ENCODE results near the gene RAB11FIP3. TPM values are rescaled to one million over a fixed set of nuclear protein-coding genes. Genes with fewer than 3 reads are reported as not detected.

The RAB11FIP3 gene
- total RNA-seq, 1 donor from 2014 or later = 27.4 TPM

DNA sequence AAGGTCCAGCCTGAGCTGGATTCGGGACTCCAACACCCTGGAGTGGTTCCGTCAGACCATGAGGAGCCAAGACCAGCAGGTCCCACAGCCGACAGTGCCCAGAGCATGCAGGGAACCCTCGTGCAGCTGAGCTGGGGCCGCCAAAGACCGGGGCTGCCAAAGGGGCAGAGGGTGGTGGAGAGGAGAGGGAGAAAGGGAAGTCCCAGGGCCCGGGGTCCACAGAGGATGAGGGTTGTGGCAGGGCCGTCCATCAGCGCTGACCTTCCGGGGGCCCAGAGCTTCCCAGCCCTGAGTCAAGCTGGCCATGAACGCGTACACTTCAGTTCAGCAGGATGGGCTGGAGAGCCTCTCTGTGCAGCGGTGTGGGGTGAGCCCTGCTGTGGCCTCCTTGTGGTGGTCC, 95.4 kb downstream of the RAB11FIP3 start:
- no peak overlapping the region for H3K27ac ChIP-seq (replicated peaks)
- no peaks in the 10 kb centered on the region for H3K27me3 ChIP-seq (ENCODE audit: low read depth)
- peaks cover 39% of the 10 kb centered on the region for H3K36me3 ChIP-seq
- no peak for DNase-seq
- intact Hi-C loops (cut with micrococcal nuclease) = no loop called here
- no peaks in the 10 kb centered on the region for H3K9me3 ChIP-seq (replicated peaks)
- TF ChIP-seq, protein P1, sequence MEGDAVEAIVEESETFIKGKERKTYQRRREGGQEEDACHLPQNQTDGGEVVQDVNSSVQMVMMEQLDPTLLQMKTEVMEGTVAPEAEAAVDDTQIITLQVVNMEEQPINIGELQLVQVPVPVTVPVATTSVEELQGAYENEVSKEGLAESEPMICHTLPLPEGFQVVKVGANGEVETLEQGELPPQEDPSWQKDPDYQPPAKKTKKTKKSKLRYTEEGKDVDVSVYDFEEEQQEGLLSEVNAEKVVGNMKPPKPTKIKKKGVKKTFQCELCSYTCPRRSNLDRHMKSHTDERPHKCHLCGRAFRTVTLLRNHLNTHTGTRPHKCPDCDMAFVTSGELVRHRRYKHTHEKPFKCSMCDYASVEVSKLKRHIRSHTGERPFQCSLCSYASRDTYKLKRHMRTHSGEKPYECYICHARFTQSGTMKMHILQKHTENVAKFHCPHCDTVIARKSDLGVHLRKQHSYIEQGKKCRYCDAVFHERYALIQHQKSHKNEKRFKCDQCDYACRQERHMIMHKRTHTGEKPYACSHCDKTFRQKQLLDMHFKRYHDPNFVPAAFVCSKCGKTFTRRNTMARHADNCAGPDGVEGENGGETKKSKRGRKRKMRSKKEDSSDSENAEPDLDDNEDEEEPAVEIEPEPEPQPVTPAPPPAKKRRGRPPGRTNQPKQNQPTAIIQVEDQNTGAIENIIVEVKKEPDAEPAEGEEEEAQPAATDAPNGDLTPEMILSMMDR (IDR thresholded peaks at IDR 0.05; ENCODE audit: borderline replicate concordance) = no peak
- peaks cover 19% of the 10 kb centered on the region for H3K4me1 ChIP-seq
- H3K4me3 ChIP-seq = no peak overlapping the region

DNA sequence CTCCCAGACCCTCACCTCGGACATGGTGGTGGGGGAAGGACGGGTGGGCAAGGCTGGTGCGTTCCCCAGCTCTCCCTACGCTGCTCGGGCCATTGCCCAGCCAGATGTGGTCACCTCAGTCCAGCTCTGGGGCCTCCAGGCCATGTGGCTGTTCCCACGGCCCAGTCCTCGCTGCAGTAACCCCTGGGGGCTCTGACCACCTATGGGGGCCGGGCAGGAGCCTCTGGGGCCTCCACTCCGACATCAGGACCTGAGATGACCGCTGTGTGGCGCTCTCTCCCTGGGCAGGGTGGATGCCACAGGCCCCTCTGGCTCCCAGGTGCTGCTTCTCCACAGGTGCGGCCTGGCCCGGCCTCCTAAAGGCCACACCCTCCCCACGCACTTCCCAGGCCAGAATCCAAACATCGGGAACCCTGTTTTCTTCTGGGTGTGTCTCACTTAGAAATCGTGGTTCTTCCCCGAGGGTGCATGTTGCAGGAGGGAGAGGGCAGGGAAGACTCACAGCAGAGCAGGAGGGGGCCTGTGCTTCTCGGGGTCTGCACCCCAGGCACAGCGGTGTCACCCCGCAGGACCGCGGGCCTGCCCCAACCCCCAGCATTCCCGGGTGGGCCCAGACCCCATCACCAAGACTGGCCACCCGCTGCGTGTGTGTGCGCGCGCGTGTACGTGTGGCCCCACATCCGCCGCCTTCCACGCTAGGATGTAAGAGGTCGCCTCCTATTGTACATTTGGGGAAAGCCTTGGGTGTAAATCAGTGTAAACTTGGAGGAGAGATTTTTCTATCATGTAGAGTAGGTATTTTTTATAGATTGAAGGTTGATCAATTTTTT, 96.1 kb downstream of the RAB11FIP3 start:
- H3K9me3 ChIP-seq (replicated peaks) = no peaks in the 10 kb centered on the region
- no peak for DNase-seq
- H3K4me1 ChIP-seq = peaks cover 26% of the 10 kb centered on the region
- H3K27ac ChIP-seq (replicated peaks) = no peak overlapping the region
- H3K27me3 ChIP-seq (ENCODE audit: low read depth) = no peaks in the 10 kb centered on the region
- peaks cover 32% of the 10 kb centered on the region for H3K36me3 ChIP-seq
- TF ChIP-seq, protein P1 (IDR thresholded peaks at IDR 0.05; ENCODE audit: borderline replicate concordance) = no peak
- no peak overlapping the region for H3K4me3 ChIP-seq
- intact Hi-C loops (cut with micrococcal nuclease) = no loop called here

DNA sequence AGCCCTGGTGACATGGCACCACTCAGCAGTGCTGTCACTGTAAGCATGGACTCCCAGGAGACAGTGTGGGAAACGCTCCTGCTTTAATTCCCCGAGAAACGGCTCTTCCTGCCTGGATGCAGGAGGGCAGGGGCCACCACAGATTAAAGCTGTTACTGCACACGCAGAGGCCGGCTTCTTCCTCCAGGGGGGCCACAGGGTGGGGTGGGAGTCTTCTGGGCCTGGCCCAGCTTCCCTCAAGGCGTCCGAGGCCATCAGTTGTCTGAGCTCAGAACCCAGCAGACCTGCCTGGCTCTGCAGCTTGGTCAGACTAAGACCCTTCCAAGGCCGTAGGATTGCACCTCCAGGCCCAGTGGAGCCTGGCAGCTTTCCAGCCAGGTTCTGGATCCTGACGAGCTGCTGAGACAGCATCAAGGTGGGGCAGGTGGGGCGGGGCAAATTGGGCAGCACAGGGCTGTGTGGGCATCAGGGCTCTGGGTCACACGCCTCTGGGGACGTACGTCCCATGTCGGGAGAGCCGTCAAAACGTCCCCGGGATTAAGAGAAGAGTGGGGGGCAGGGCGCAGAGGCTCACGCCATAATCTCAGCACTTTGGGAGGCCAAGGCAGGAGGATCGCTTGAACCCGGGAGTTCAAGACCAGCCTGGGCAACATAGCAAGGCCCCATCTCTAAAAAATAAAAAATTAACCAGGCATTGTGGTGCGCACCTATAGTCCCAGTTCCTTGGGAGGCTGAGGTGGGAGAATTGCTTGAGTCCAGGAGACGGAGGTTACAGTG, 97.1 kb downstream of the RAB11FIP3 start:
- TF ChIP-seq, protein P1 (IDR thresholded peaks at IDR 0.05; ENCODE audit: borderline replicate concordance) = no peak
- peaks cover 32% of the 10 kb centered on the region for H3K4me1 ChIP-seq
- intact Hi-C loops (cut with micrococcal nuclease) = no loop called here
- no peak for DNase-seq
- H3K36me3 ChIP-seq = peaks cover 24% of the 10 kb centered on the region
- H3K27ac ChIP-seq (replicated peaks) = no peak overlapping the region
- H3K27me3 ChIP-seq (ENCODE audit: low read depth) = no peaks in the 10 kb centered on the region
- H3K9me3 ChIP-seq (replicated peaks) = no peaks in the 10 kb centered on the region
- no peak overlapping the region for H3K4me3 ChIP-seq

DNA sequence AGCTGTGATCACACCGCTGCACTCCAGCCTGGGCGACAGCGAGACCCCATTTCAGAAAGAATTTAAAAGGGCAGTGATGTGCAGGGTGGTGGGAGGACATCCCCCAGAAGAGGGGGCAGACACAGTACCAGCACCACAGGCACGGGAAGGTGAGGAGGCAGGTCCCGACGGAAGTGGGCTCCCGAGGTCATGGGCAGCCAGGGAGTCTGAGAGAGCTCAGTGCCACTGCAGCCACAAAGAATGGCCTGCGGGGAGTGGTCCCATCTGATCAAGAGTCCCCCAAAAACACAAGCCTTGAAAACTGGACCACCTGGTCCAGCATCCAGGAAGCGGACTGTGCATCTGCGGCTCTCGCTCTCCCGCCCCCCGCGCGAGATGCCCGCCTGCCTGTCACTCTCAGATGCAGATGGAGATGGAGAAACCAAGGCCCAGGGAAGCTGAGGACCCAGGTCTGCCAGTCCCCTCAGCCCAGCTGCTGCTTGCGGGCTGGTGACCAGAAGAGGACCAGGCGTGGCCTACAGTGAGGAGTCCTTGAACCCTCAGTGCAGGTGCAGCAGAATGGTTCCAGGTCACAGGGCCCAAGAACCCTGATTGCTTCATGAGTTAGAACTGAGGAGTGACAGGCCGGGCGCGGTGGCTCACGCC, 97.8 kb downstream of the RAB11FIP3 start:
- H3K36me3 ChIP-seq = peaks cover 24% of the 10 kb centered on the region
- H3K27me3 ChIP-seq (ENCODE audit: low read depth) = no peaks in the 10 kb centered on the region
- no peak for DNase-seq
- H3K4me3 ChIP-seq = no peak overlapping the region
- no peak overlapping the region for H3K27ac ChIP-seq (replicated peaks)
- intact Hi-C loops (cut with micrococcal nuclease) = no loop called here
- no peaks in the 10 kb centered on the region for H3K9me3 ChIP-seq (replicated peaks)
- peaks cover 34% of the 10 kb centered on the region for H3K4me1 ChIP-seq
- TF ChIP-seq, protein P1 (IDR thresholded peaks at IDR 0.05; ENCODE audit: borderline replicate concordance) = no peak

DNA sequence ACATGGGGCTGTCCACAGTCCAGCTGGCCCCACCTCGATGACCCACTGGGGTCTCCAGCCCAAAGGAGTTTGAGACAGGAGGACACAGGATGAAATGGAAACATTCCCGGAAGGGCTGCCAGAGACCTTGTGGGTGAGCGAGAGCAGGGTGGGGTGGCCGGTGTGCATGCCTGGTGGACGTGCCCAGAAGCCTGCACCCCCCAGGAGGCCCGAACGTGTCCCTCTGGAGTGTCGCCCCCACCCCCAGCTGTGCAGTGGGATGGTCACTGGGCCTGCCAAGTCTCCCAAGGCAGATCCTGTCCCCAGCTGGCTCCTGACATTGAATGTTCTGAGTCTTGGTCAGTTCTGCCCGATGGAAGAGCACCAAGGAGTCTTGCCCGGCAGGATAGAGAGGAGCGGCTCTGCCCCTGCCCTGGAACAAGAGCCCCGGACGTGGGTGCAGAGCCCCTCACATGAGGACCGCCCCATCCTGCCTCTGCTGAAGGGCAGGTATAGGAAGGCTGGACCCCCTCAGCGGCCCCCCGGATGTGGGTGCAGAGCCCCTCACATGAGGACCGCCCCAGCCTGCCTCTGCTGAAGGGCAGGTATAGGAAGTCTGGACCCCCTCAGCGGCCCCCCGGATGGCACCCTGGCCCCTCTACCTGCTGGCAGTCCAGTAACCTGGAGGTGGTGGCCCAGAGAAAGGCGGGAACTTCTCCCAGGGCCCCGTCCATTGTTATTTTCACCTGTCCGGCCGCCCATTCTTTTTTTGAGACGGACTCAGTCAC, 99.0 kb downstream of the RAB11FIP3 start:
- Histone ChIP-seq H3K4me1 (peaks cover 47% of the 10 kb centered on the region), H3K27me3 (ENCODE audit: low read depth) (no peaks in the 10 kb centered on the region), H3K4me3 (no peak overlapping the region), H3K27ac (replicated peaks) (no peak overlapping the region), H3K9me3 (replicated peaks) (no peaks in the 10 kb centered on the region), H3K36me3 (peaks cover 17% of the 10 kb centered on the region)
- intact Hi-C loops (cut with micrococcal nuclease) = no loop called here
- no peak for DNase-seq
- TF ChIP-seq, protein P1 (IDR thresholded peaks at IDR 0.05; ENCODE audit: borderline replicate concordance) = no peak
